HG03565 (cell line): Measurements from ENCODE around the gene NUAK2.

Source experiments
- ATAC-seq: cut with Tn5 transposase; IDR thresholded peaks from one replicate; pipeline ENCODE4 v1.9.1; 2021; ENCODE audit warnings: mild to moderate bottlenecking, moderate library complexity; ENCODE audit not compliant: unreplicated experiment

The NUAK2 gene

DNA sequence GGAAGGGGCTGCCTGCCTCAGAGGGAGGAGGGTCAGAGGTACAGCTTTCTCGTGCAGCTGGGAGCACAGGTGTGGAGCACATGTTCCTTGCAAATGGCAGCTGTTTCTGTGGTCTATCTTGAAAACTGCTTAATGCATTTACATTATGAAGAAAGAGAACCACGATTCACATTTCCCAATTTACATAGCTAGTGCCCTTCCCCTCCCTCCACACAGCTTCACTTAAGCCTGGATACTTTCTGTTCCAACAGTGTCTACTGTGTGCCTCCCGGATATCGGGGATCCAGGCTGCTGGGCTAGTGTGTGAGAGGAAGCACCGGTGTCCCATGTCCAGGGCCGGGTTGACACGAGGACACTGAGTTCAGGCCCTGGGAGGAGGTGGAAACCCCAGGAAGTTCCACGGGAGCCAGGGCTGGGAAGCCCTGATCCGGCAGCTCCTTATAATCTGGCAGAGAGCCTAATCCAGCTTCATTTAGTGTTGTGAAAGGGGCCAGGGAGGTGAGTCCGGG lies 62.2 kb downstream of the NUAK2 start:
- no peak for ATAC-seq

DNA sequence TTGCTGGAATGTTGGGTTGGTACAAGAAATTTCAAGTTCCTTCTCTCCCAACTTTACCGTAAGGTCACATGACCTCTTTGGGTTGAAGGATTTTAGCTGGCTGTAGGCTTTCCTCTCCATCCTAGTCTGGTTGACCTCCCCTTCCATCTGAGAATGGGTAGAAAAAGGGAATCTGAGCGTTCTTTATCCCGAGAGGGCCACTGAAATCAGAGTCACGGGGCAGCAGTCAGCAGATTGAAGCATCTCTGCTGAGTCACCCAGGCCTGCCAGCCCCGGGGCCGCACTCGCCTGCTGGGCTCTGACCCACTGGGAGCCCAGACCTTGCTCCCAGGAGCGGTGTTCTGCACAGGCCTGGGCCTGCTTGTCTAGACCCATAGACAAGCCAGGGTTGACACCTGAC lies 62.8 kb downstream of the NUAK2 start:
- ATAC-seq, result no peak

DNA sequence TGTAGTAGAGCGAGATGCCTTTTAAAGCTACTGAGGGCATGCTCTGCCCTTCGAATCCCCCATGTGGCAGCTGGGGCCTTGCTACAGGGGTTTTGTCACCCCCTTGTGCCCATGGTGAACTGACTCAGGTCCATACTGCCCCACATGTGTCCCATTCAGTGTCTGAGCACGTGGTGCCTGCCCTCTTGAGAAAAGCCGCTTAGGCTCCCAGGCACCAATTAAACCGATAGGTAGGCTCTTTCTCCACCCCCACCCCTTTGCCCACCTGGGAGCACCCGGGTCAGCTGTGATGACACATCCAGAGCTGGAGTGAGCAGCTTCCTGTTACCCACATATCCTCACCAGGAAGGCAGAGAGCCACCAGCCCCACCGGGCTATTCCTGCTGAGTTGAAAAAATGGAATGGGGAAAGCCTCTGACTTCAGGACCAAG lies 63.3 kb downstream of the NUAK2 start:
- no peak for ATAC-seq

DNA sequence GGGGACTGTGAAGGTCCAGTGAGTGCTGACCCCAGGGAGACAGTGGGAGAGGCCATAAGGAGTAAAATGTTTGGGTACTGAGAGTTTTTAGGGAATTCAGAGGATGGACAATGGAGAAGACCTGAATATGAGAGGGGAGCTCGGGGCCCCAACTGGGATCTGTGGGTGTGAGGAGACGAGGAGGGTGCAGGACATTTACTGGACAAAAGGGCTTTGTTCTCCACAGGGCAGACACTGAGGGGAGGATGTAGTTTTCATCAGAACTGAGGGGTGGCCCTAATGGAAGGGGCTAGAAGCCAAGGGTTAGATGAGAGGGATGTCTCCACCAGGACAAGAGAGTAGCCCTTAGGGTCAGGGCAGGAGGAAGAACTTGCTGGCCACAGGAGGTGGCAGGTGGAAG lies 63.8 kb downstream of the NUAK2 start:
- ATAC-seq, result no peak

DNA sequence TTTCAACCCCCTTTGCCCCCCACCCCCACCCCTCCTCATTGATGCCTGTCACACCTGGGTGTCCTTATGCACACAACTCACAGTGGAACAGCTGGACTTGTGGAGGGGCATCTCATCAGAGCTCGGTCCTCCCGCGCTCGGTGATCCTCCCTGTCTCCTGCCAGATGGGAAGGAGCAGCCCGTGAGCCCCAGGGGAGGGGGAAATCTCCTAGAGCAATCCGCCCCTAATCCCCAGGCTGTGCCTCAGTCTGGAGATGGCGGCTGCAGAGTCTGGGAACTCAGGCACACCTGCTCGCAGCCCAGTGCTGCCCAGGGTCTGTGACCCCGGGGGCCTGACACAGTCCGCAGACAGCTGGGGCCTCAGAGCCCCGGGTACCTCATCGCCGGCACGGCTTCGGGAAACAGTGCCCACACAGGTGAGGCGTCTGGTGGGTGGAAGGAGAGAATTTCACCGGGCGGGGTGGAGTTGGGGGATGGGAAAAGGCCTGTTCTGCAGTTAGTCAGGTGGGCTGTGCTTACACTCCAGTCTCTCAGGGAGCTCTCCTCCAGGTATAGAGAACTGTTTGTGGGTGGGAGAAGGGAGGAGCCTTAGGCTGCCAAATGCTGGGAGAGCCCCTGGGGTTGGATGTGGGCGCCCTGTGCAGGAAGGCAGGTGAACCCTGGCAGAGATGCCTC lies 64.5 kb downstream of the NUAK2 start:
- no peak for ATAC-seq

DNA sequence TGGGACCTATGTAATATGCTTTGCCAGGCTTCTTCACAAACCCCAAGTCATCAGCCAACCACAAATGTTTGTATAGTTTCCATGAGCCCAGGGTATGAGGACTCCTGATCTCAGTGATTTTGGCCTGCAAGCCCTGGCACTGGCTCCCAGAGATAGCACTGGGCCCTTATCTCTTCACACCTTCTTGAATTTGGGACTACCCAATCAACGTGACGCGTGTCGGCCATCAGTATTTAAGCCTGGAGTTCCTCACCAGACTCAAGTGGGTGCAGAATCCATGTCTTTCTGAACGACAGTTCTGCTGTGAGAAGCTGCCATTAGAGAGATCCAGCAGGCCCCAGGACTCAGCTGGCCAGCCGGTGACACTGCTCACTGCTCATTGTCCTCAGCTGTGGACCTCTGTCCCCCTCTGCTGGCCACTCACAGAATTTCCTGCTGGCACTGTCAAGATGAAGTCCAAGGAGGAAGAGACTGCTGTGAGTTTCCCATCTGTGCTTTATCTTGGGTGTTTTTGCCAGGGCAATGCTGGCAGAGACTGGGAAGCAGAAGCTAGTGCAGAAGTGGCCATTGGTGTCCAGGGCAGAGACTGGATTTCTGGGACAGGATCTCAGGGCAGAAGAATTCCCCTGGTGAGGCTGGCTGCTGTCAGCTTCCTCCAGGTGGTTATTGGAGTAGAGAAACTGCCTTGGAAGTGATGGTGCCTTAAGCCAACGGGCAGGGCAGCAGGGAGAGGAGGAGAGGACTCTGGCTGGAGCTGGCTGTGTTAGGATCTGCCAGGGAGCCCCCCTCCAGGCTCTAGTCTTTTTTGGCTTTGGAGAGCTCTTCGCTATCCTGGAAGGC lies 65.4 kb downstream of the NUAK2 start:
- ATAC-seq, result no peak
